Loucy (cell line): ENCODE data around the gene GPATCH2L.

ENCODE experiments used
- CTCF ChIP-seq: fragments of 200-600 bp; sonication (generic); conservative IDR thresholded peaks from 2 replicates; pipeline ENCODE4 v1.5.1; 2014; ENCODE audit warnings: mild to moderate bottlenecking, antibody characterized with exemption, low read length
- EZH2phosphoT487 ChIP-seq: fragments of 200-600 bp; IDR thresholded peaks from 2 replicates; pipeline ENCODE4 v1.6.1; 2018; ENCODE audit warnings: antibody characterized with exemption, mild to moderate bottlenecking, moderate library complexity, borderline replicate concordance

- TF ChIP-seq CTCF (no peak), EZH2phosphoT487 (no peak)
These were observed 36.7 kb upstream of the GPATCH2L start for GRCh38 chr14:76115010-76115422.
